Measurements from ENCODE around the gene RNU11.
"Not testable (repeated sequence)": the region's sequence is repeated elsewhere in the genome, so short reads cannot be mapped to it uniquely, and the experiment has no call there.

The RNU11 gene

GRCh38 chr1:28671254-28671780 is 22.9 kb downstream of the RNU11 start:
- H3K9me3 ChIP-seq = no peaks in the 10 kb centered on the region
- no peaks in the 10 kb centered on the region for H3K27me3 ChIP-seq (ENCODE audit: low read depth)
- no peak for DNase-seq (ENCODE audit: low spot score in 2 of 2)
- in situ Hi-C loops (cut with MboI; ENCODE audit: low sequenced_read_pairs) = no loop called here
- H3K4me3 ChIP-seq = no peak overlapping the region
- H3K36me3 ChIP-seq (replicated peaks) = no peaks in the 10 kb centered on the region
- peaks cover 10% of the 10 kb centered on the region for H3K4me1 ChIP-seq

DNA sequence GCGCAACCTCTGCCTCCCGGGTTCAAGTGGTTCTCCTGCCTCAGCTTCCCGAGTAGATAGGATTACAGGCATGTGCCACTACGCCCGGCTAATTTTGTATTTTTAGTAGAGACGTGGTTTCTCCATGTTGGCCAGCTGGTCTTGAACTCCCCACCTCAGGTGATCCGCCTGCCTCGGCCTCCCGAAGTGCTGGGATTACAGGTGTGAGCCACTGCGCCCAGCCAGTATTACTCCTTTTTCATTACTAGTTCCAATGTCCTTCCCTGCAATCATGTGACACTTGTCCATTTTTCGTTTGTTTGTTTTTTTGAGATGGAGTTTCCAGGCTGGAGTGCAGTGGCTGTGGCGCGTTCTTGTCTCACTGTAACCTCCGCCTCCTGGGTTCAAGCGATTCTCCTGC is 24.6 kb downstream of the RNU11 start:
- H3K9me3 ChIP-seq; H3K4me1 ChIP-seq; H3K36me3 ChIP-seq (replicated peaks); in situ Hi-C loops (cut with MboI; ENCODE audit: low sequenced_read_pairs); H3K27me3 ChIP-seq (ENCODE audit: low read depth); DNase-seq (ENCODE audit: low spot score in 2 of 2); H3K4me3 ChIP-seq: not testable (repeated sequence)

DNA sequence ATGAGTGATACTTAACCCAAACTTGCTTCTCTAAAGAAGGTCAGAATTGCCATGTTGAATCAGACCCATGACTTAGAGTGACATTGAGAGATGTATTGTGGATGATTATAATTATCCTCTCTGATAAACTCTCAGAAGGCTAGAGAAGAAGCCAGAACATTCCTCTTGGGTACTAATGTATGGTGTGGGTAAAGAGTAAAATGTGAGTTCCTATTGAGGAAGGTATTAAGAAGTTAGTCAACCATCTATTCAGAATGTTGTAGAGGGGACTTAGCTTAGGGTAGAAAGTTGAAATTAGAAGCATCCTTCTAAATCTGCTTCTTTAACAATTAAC is 27.5 kb downstream of the RNU11 start:
- Histone ChIP-seq H3K9me3 (no peaks in the 10 kb centered on the region), H3K36me3 (replicated peaks) (no peaks in the 10 kb centered on the region), H3K4me3 (no peak overlapping the region), H3K27me3 (ENCODE audit: low read depth) (no peaks in the 10 kb centered on the region), H3K4me1 (peaks cover 3% of the 10 kb centered on the region; the same call in 1 of the 2 replicates)
- in situ Hi-C loops (cut with MboI; ENCODE audit: low sequenced_read_pairs) = no loop called here
- DNase-seq (ENCODE audit: low spot score in 2 of 2) = no peak

DNA sequence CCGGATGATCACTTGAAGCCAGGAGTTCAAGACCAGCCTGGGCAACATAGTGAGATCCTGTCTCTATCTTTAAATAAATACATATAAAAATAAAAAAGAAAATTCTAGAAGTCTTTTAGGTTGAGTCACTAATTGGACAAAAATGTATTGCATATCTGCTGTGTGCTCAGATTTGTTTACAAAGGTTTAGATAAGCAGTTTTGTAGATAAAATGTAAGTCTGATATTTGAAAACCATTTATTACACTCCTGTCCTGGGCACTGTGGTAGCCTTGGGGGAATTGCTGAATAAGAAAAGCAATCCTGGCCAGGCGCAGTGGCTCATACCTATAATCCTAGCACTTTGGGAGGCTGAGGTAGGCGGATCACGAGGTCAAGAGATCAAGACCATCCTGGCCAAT is 31.8 kb downstream of the RNU11 start:
- H3K4me1 ChIP-seq = peaks cover 3% of the 10 kb centered on the region; the same call in 1 of the 2 replicates
- in situ Hi-C loops (cut with MboI; ENCODE audit: low sequenced_read_pairs) = no loop called here

GRCh38 chr1:28682840-28683239 is 34.4 kb downstream of the RNU11 start:
- in situ Hi-C loops (cut with MboI; ENCODE audit: low sequenced_read_pairs) = no loop called here
- Histone ChIP-seq H3K27me3 (ENCODE audit: low read depth) (no peaks in the 10 kb centered on the region), H3K36me3 (replicated peaks) (peaks cover 12% of the 10 kb centered on the region), H3K4me3 (no peak overlapping the region), H3K9me3 (no peaks in the 10 kb centered on the region; the same call in 1 of the 2 replicates), H3K4me1 (no peaks in the 10 kb centered on the region)
- no peak for DNase-seq (ENCODE audit: low spot score in 2 of 2)

More for the DNA sequence above, 31.8 kb downstream of the RNU11 start:
- Histone ChIP-seq H3K4me3 (no peak overlapping the region), H3K36me3 (replicated peaks) (peaks cover 12% of the 10 kb centered on the region), H3K27me3 (ENCODE audit: low read depth) (no peaks in the 10 kb centered on the region), H3K9me3 (no peaks in the 10 kb centered on the region; the same call in 1 of the 2 replicates)
- DNase-seq (ENCODE audit: low spot score in 2 of 2) = no peak

DNA sequence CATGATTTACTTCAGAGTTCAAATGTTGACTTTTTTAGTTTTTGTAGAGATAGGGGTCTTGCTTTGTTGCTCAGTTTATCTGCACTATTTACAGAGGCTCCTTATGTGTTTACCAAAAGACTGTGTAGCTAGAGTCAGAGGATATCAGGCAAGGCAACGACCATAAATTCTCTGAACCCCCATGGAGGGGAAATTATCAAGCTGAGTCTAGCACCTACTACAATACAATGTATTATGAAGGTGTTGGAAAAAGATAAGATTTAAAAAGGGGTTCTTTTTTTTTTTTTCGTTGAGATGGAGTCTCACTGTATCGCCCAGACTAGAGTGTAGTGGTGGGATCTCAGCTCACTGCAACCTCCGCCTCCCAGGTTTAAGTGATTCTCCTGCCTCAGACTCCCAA is 36.5 kb downstream of the RNU11 start:
- in situ Hi-C loops (cut with MboI; ENCODE audit: low sequenced_read_pairs) = no loop called here
- no peaks in the 10 kb centered on the region for H3K27me3 ChIP-seq (ENCODE audit: low read depth)
- peaks cover 12% of the 10 kb centered on the region for H3K36me3 ChIP-seq (replicated peaks)
- no peaks in the 10 kb centered on the region; the same call in 1 of the 2 replicates for H3K9me3 ChIP-seq
- H3K4me3 ChIP-seq = no peak overlapping the region
- no peaks in the 10 kb centered on the region for H3K4me1 ChIP-seq
- DNase-seq (ENCODE audit: low spot score in 2 of 2) = no peak

DNA sequence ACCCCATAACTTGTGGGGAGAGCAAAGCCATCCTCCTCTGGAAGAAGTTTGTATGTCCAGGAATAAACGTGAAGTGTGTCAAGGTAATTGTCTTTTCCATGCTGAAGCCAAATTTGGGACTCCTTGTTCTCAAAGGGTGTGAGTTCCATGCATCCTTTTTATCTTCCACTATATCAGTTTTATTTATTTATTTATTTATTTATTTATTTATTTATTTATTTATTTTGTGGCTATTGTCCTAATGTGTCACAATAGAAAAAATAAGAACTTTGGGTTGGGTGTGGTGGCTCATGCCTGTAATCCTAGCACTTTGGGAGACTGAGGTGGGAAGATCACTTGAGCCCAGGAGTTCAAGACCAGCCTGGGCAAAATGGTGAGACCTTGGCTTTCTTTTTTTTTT is 43.2 kb downstream of the RNU11 start:
- H3K9me3 ChIP-seq; in situ Hi-C loops (cut with MboI; ENCODE audit: low sequenced_read_pairs); DNase-seq (ENCODE audit: low spot score in 2 of 2); H3K4me3 ChIP-seq; H3K36me3 ChIP-seq (replicated peaks); H3K4me1 ChIP-seq; H3K27me3 ChIP-seq (ENCODE audit: low read depth): not testable (repeated sequence)
